Large intestine (tissue), 3 donors: ENCODE data around the gene ODF2L. TPM values are rescaled to one million over a fixed set of nuclear protein-coding genes. Genes with fewer than 3 reads are reported as not detected.

ENCODE experiments used
- DNase-seq, 2 donors: peaks; one replicate each; pipeline versions ENCODE4 v3.0.0 to v3.0.0-alpha.2; 2013
- H3K27ac ChIP-seq: one replicate; pipeline ENCODE4 v1.5.1; 2013; ENCODE audit warnings: low read length
- H3K27me3 ChIP-seq: 2 replicates; pipeline ENCODE4 v1.6.1; 2013; ENCODE audit warnings: low read length; ENCODE audit not compliant: control insufficient read depth, insufficient read depth
- H3K36me3 ChIP-seq: 2 replicates; pipeline ENCODE4 v1.6.1; 2013; ENCODE audit warnings: low read length; ENCODE audit not compliant: control insufficient read depth, insufficient read depth
- H3K4me1 ChIP-seq: one replicate; pipeline ENCODE4 v1.6.1; 2013; ENCODE audit warnings: low read length; ENCODE audit not compliant: control insufficient read depth, insufficient read depth
- H3K4me3 ChIP-seq: one replicate; pipeline ENCODE4 v1.5.1; 2013; ENCODE audit warnings: low read length
- H3K9me3 ChIP-seq: one replicate; pipeline ENCODE4 v1.6.1; 2013; ENCODE audit warnings: mild to moderate bottlenecking, low read depth, low read length, moderate library complexity; ENCODE audit not compliant: control insufficient read depth
- WGBS: methylation state at CpG from one replicate; pipeline ENCODE4 v1.1.5; 2013; ENCODE audit warnings: low lambda C conversion rate; ENCODE audit not compliant: insufficient coverage; 5-methylcytosine and 5-hydroxymethylcytosine counted together
- polyA plus RNA-seq: library from polyadenylated mRNA; unstranded; fragments of 120-200 nt; gene quantifications from one replicate; pipeline ENCODE4 v1.2.1, GENCODE V29; 2013

The ODF2L gene
- polyA plus RNA-seq, 1 donor, result 43.4 TPM

GRCh38 chr1:86423873-86424272 lies 27.8 kb upstream of the ODF2L start, which contains the start of gene CLCA2:
Gene CLCA2, plus strand, starts transcription at chr1:86424171. Its CDS starts 77 bp downstream, at chr1:86424248.
- no peak for DNase-seq
- no peak within 1 kb of the TSS for H3K27ac ChIP-seq
- no peak within 1 kb of the TSS for H3K4me3 ChIP-seq
- no peaks in the 10 kb centered on the region for H3K4me1 ChIP-seq
- no peaks in the 10 kb centered on the region for H3K36me3 ChIP-seq
- H3K27me3 ChIP-seq, result no peaks in the 10 kb centered on the region
- no peaks in the 10 kb centered on the region for H3K9me3 ChIP-seq

DNA sequence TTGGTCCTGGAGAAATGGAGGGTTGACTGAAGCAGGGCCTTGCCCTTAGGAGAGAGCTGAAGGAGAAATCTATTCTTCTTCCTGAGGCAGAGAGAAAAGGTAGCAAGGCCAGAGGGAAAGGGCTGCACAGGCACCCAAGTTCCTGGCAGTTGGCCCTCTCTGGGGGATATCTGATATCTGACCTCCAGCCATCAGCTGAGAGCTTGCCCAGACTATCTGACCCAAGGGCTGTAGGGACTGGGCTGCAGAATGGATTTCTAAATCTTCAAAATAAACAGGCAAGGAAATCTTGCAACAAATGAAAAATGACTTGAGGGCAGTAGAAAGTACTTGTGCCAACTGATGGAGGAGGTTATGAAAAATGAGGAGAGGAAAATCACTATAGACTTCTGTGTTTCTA lies 27.4 kb upstream of the ODF2L start:
- no peaks in the 10 kb centered on the region for H3K4me1 ChIP-seq

DNA sequence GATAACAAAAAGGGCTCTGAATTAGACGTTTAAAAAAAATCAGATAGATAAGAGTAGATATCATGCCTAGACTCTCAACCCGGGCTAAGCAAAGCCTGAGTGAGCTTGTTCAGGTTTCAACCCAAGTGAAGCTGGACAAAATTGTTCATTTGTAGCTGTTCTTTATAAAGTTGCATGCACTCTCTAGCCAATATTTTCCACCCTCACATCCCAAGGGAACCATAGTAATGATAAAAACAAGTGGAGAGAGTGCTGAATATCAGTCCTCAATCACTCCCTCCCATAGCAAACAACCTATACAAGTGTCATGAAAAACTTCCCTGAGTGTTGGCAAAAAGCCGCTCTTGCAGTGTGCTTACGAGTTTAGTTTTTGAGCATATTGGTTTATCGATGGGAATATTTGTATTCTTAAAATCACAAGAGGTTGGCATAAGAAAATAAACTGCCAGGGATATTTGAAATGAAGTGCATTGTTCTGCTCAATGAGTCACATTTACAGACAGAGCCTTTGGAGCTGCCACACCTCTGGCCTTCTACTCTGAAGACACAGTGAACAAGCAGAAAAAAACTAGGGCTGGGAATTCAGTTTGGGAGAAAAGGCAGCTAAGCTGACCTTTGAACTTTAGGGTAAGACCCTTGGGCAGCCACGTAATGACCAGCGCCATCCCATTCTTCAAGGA lies 25.6 kb upstream of the ODF2L start:
- Histone ChIP-seq H3K36me3 (no peaks in the 10 kb centered on the region), H3K27me3 (no peaks in the 10 kb centered on the region), H3K4me3 (no peak overlapping the region), H3K27ac (no peak overlapping the region), H3K9me3 (no peaks in the 10 kb centered on the region), H3K4me1 (no peaks in the 10 kb centered on the region)
- DNase-seq, result no peak
- WGBS, result 68% methylated on average over 3 of the region's 7 CpGs

More for the DNA sequence above, 27.4 kb upstream of the ODF2L start:
- no peaks in the 10 kb centered on the region for H3K9me3 ChIP-seq
- H3K27me3 ChIP-seq, result no peaks in the 10 kb centered on the region
- DNase-seq, result no peak
- no peak overlapping the region for H3K27ac ChIP-seq
- H3K4me3 ChIP-seq, result no peak overlapping the region
- no peaks in the 10 kb centered on the region for H3K36me3 ChIP-seq

GRCh38 chr1:86419277-86419903 lies 23.3 kb upstream of the ODF2L start:
- no peaks in the 10 kb centered on the region for H3K9me3 ChIP-seq
- H3K27me3 ChIP-seq, result no peaks in the 10 kb centered on the region
- H3K4me3 ChIP-seq, result no peak overlapping the region
- 83% methylated on average over 2 of the region's 4 CpGs for WGBS
- H3K27ac ChIP-seq, result no peak overlapping the region
- no peaks in the 10 kb centered on the region for H3K4me1 ChIP-seq
- H3K36me3 ChIP-seq, result no peaks in the 10 kb centered on the region
- DNase-seq, result peak in 1 of 2 donors; percentile 42

- Histone ChIP-seq H3K4me1 (no peaks in the 10 kb centered on the region), H3K27ac (no peak overlapping the region), H3K36me3 (no peaks in the 10 kb centered on the region), H3K4me3 (no peak overlapping the region), H3K9me3 (no peaks in the 10 kb centered on the region), H3K27me3 (no peaks in the 10 kb centered on the region)
- WGBS, result no CpG with 5 or more reads among the region's 6 CpGs
- peak; percentile 84 to 91 for DNase-seq
Observed at GRCh38 chr1:86416343-86416742, 20.2 kb upstream of the ODF2L start.

DNA sequence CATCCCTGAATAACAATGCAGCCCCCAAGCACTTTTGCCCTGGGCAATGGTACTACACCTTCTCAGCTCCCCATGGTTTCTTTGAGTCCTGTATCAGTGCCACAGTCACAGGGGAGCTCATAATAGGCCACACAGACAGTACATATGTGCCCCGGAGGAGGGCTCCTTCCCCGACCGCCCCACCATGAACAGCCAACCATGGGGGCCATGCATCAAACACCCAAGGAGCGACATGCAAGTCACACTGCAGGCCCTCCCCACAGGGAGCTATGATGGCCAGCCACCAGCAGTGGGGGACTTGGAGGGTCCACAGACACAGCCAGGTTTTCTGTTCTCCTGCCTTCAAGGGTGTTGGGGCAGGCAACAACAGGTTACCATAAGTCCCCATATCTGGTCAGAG lies 14.8 kb upstream of the ODF2L start:
- Histone ChIP-seq H3K36me3 (no peaks in the 10 kb centered on the region), H3K27me3 (peaks cover 2% of the 10 kb centered on the region), H3K4me1 (peaks cover 6% of the 10 kb centered on the region), H3K27ac (no peak overlapping the region), H3K9me3 (no peaks in the 10 kb centered on the region), H3K4me3 (no peak overlapping the region)
- no CpG with 5 or more reads among the region's 4 CpGs for WGBS
- DNase-seq, result no peak

DNA sequence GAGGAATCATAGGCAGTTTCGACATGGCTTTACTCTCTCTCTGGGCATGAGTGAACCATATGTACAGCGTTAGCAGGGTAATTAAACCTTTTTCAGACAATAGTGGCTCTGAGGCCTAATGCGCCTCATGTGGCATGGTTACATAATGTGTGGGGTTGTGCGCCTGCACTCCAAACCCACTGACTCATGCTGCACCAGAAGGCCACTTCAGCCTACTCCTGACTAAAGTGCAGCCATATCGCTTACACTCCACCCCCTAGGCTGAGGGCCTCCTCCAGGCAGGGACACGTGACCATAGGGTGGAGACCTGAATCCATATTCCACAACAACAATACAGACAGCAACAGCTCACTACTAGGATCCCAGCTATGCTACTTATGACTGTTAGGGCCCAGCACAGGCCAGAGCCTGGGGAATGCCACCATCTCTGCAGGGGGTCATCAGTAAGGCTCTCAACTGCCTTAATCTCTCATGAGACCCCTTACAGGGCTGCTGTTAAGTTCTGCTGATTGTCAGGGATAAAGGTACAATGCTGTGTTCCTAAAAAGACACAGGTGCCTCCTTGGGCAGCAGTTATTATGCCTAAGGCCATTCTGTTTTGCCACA lies 13.4 kb upstream of the ODF2L start:
- Histone ChIP-seq H3K27ac (peak overlapping the region; percentile 48), H3K4me1 (peaks cover 6% of the 10 kb centered on the region), H3K4me3 (no peak overlapping the region), H3K36me3 (no peaks in the 10 kb centered on the region), H3K9me3 (no peaks in the 10 kb centered on the region), H3K27me3 (peaks cover 2% of the 10 kb centered on the region)
- peak; percentile 81 to 86 for DNase-seq
- no CpG with 5 or more reads among the region's 6 CpGs for WGBS

- Histone ChIP-seq H3K4me1 (peaks cover 4% of the 10 kb centered on the region), H3K4me3 (peak overlapping the region; percentile 93), H3K27me3 (no peaks in the 10 kb centered on the region), H3K36me3 (no peaks in the 10 kb centered on the region), H3K9me3 (no peaks in the 10 kb centered on the region), H3K27ac (peak overlapping the region; percentile 52)
- WGBS, result 43% methylated on average over 1 of the region's 9 CpGs
- no peak for DNase-seq
Observed at GRCh38 chr1:86396498-86396890, 371 bp upstream of the ODF2L start.

DNA sequence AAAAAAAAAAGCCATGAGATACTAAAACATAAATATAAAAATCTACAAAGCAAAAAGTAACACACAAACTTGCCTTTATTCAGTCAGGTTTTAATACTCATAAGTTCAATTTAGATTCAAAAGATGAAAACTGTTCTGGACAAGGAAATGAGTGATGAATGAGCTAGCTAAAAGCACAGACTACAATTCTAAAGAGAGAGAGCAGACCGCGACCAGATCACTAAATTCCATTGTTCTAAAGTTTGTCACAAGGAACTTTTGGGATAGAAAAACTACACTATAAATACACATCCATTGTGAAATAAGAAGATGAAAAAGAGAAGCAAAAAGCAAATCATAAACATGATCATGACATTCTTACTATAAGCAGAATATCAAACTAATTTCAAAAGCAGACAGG lies 1.7 kb downstream of the ODF2L start:
- H3K27me3 ChIP-seq, result no peaks in the 10 kb centered on the region
- DNase-seq, result no peak
- peaks cover 4% of the 10 kb centered on the region for H3K4me1 ChIP-seq
- H3K36me3 ChIP-seq, result no peaks in the 10 kb centered on the region
- H3K9me3 ChIP-seq, result no peaks in the 10 kb centered on the region
- no peak overlapping the region for H3K27ac ChIP-seq
- WGBS, result no CpG with 5 or more reads among the region's 2 CpGs
- no peak overlapping the region for H3K4me3 ChIP-seq

DNA sequence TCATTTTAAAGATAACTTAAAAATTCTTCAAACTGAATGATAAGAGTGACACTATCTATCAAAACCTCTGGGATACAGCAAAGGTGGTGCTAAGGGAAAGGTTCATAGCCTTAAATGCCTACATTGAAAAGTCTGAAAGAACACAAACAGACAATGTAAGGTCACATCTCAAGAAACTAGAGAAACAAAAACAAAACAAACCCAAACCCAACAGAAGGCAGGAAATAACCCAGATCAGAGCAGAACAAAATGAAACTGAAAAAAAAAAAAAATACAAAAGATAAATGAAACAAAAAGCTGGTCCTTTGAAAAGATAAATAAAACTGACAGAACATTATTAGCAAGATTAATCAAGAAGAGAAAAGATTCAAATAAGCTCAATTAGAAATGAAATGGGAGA lies 6.8 kb downstream of the ODF2L start:
- Histone ChIP-seq H3K36me3 (peaks cover 2% of the 10 kb centered on the region), H3K9me3 (no peaks in the 10 kb centered on the region), H3K27me3 (no peaks in the 10 kb centered on the region), H3K27ac (no peak overlapping the region), H3K4me3 (no peak overlapping the region), H3K4me1 (no peaks in the 10 kb centered on the region)
- no peak for DNase-seq

DNA sequence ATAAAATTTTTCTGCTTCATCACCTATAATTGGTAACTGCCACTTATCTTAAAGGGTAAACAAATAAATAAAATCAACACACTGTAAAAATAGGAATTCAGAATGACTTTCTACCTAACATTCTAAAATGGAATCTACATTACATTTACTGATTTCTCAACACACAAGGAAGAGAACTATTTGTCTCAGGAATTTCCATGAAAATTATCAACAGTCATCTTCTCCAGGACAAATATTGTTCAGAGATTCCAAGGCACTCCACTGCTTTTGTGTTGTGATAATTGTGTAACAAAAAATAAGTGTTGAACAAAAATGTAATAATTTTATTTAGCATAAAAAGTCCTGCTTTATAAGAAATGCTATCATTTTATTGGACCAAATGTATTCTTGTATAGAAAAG lies 7.3 kb downstream of the ODF2L start:
- DNase-seq, result no peak
- Histone ChIP-seq H3K4me1 (no peaks in the 10 kb centered on the region), H3K4me3 (no peak overlapping the region), H3K36me3 (peaks cover 2% of the 10 kb centered on the region), H3K27ac (no peak overlapping the region), H3K27me3 (no peaks in the 10 kb centered on the region), H3K9me3 (no peaks in the 10 kb centered on the region)
